Stimulated activated memory B cell treated with anti-CD40 and anti-IgM and Interleukin-4, amounts not matched to agents 10 μg/mL and 1 μg/mL and 100 μg/mL, for 72 hours (primary cell): ENCODE results near the gene COA7.

Source experiments
- ATAC-seq: fragments of 150-1000 bp; cut with Tn5 transposase; 2 replicates; pipeline ENCODE4 v1.10.0; 2021
- H3K27ac Mint-ChIP-seq: one replicate; pipeline ENCODE4 v1.8.0; 2022; ENCODE audit warnings: mild to moderate bottlenecking, mixed read lengths
- H3K27me3 Mint-ChIP-seq: one replicate; pipeline ENCODE4 v1.8.0; 2022; ENCODE audit warnings: mixed read lengths
- H3K36me3 Mint-ChIP-seq: one replicate; pipeline ENCODE4 v1.8.0; 2022; ENCODE audit warnings: mixed read lengths
- H3K4me1 Mint-ChIP-seq: one replicate; pipeline ENCODE4 v1.8.0; 2022; ENCODE audit warnings: mixed read lengths
- H3K4me3 Mint-ChIP-seq: one replicate; pipeline ENCODE4 v1.8.0; 2022; ENCODE audit warnings: mild to moderate bottlenecking, moderate library complexity, mixed read lengths
- H3K9me3 Mint-ChIP-seq: one replicate; pipeline ENCODE4 v1.8.0; 2022; ENCODE audit warnings: mixed read lengths

COA7 gene

DNA sequence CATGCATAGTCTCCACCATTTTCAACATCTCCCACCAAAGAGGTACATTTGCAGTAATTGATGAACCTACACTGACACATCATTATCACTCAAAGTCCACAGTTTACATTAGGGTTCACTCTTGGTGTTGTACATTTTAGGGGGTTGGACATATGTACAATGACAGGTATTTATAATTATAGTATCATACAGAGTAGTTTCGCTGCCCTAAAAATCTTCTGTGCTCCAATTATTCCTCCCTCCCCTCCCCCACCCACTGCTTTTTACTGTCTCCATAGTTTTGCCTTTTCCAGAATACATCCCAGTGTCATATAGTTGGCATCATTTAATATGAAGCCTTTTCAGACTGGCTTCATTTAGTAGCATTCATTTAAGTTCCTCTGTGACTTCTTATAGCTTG, 13.6 kb downstream of the COA7 start:
- H3K4me1 Mint-ChIP-seq, result peaks cover 27% of the 10 kb centered on the region
- no peak overlapping the region for H3K27ac Mint-ChIP-seq
- ATAC-seq, result no peak
- H3K36me3 Mint-ChIP-seq, result peaks cover 46% of the 10 kb centered on the region
- H3K27me3 Mint-ChIP-seq, result no peaks in the 10 kb centered on the region
- H3K9me3 Mint-ChIP-seq, result peaks cover 4% of the 10 kb centered on the region
- H3K4me3 Mint-ChIP-seq, result no peak overlapping the region

DNA sequence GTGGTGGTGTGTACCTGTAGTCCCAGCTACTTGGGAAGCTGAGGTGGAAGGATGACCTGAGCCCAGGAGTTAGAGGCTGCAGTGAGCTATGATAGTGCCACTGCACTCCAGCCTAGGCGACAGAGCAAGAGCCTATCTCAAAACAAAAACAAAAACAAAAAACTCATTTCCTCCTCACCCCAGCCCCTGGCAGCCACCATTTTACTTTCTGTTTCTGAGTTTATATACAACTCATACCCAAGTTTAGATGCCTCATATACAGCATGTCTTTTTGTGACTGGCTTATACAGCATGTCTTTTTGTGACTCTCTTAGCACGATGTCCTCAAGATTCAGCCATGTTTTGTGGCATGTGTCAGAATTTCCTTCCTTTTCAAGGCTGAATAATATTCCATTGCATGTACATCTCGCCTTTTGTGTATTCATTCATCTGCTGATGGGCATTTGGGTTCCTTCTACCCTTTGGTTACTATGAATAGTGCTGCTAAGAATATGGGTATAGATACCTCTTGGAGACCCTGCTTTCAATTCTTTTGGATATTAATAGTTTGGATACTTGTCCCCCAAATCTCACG, 14.7 kb downstream of the COA7 start:
- H3K27me3 Mint-ChIP-seq, result no peaks in the 10 kb centered on the region
- peaks cover 38% of the 10 kb centered on the region for H3K4me1 Mint-ChIP-seq
- ATAC-seq, result no peak
- H3K36me3 Mint-ChIP-seq, result peaks cover 43% of the 10 kb centered on the region
- no peak overlapping the region for H3K27ac Mint-ChIP-seq
- H3K4me3 Mint-ChIP-seq, result no peak overlapping the region
- H3K9me3 Mint-ChIP-seq, result peaks cover 4% of the 10 kb centered on the region

DNA sequence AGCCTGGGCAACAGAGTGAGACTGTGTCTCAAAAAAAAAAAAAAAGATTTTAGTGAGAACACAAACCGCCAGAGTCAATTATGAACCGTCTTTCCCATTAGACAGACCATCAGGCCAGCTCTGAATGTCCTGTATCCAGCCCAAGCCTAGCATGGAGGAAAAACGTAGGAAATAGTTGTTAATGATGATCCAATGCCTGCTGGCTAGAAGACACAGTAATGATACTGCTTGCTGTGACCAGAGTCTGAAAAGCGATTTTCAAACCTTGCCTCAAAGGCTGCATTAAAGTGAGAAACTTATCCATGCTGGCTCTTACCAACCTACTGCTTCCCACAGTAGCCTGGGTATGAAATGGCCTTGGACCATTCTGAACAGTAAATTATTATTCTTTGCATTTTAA, 17.0 kb downstream of the COA7 start:
- Mint-ChIP-seq H3K27me3 (no peaks in the 10 kb centered on the region), H3K27ac (peak overlapping the region; percentile 28), H3K4me3 (no peak overlapping the region), H3K9me3 (no peaks in the 10 kb centered on the region), H3K36me3 (peaks cover 32% of the 10 kb centered on the region), H3K4me1 (peaks cover 36% of the 10 kb centered on the region)
- ATAC-seq, result no peak

DNA sequence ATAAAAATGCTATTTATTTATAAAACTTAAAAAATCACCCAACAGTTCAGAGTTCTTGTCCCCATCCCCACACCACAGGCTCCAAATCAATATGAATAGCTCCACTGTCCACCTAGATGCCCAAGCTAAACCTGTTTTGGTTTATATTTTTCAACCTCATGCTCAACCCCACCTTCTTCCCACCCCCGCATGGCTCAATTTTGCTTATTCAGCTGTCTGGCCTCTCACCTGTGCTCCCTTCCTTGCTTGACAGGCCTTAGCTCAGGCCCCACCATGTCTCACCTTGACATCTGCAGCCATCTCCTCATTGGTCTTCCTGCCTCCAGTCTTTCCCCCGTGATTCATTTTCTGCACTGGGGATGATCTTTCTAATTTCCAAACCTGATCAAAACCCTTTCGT, 17.8 kb downstream of the COA7 start:
- H3K9me3 Mint-ChIP-seq, result no peaks in the 10 kb centered on the region
- peaks cover 28% of the 10 kb centered on the region for H3K4me1 Mint-ChIP-seq
- H3K27me3 Mint-ChIP-seq, result no peaks in the 10 kb centered on the region
- no peak overlapping the region for H3K4me3 Mint-ChIP-seq
- peak overlapping the region; percentile 28 for H3K27ac Mint-ChIP-seq
- ATAC-seq, result no peak
- peaks cover 34% of the 10 kb centered on the region for H3K36me3 Mint-ChIP-seq

DNA sequence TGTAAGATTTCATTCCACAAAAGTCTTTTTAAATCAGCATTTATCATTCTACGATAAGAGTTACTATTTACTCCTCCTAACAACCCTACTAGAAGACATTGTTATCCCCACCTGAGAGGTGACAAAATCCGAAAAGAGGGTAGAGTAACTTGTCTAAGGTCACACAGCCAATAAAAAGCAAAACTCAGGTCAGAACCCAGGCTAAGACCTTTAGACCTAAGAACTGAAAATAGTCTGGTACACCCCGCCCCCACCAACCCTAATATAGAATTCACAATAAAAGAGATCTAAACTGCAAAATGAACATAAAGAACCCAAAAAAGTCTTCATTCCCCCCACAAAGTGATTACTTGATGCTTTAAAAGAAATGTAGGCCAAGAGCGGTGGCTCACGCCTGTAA, 18.6 kb downstream of the COA7 start:
- H3K27ac Mint-ChIP-seq, result no peak overlapping the region
- H3K4me3 Mint-ChIP-seq, result no peak overlapping the region
- H3K36me3 Mint-ChIP-seq, result peaks cover 42% of the 10 kb centered on the region
- no peaks in the 10 kb centered on the region for H3K27me3 Mint-ChIP-seq
- no peak for ATAC-seq
- no peaks in the 10 kb centered on the region for H3K9me3 Mint-ChIP-seq
- H3K4me1 Mint-ChIP-seq, result peaks cover 28% of the 10 kb centered on the region

DNA sequence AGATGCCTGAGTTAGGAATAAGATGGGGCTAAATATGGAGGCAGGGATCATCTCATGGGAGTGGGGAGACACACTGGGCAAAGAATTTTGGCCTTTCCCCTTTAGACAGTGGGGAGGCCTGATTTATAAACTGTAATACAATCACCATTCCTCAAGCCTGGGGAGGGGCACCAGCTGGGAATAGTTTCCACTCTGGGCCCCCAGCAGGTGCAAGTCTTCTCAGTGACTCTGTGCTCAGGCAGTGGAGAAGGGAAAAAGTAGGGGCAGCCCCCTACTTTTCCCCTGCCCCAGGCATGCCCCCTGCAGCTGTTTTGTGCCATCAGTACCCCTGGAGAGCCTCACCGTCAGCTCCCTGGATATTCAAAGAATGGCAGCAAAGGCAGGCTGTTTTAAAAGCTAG, 19.1 kb downstream of the COA7 start:
- peaks cover 40% of the 10 kb centered on the region for H3K36me3 Mint-ChIP-seq
- no peaks in the 10 kb centered on the region for H3K27me3 Mint-ChIP-seq
- no peak overlapping the region for H3K4me3 Mint-ChIP-seq
- H3K9me3 Mint-ChIP-seq, result no peaks in the 10 kb centered on the region
- peaks cover 28% of the 10 kb centered on the region for H3K4me1 Mint-ChIP-seq
- no peak overlapping the region for H3K27ac Mint-ChIP-seq
- no peak for ATAC-seq

DNA sequence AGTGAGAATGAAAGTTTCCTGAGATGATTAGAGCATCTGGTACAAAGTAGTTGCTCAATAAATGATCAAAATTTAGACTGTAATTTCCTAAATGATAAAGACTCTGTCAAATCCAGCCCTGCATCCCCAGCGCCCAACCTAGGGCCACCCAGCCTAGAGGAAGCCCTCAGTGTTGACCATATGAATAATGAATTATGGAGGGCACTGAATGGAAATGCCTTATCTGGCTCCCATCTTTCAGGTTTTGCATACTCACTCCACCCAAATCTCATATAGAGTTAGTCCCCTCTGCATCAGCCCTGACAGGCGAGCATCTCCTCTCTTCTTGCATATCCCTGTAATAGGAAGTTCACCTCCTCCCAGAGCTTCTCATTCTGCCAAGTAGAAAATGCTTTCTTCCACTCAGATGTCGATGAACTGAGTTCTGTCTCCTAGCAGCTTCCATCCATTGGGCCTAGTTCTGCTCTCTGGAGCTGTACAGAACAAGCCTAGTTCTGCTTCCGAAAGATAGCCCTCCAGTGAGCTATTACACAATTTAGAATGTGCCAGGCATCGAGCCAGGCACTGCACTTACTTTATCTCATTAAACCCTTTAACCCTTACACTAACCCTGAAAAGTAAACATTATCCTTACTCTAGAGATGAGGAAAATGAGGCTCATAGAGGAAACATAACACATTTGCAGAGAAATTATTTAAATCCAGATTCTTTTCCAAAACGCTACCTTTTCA, 20.9 kb downstream of the COA7 start:
- no peaks in the 10 kb centered on the region for H3K27me3 Mint-ChIP-seq
- ATAC-seq, result no peak
- H3K36me3 Mint-ChIP-seq, result peaks cover 31% of the 10 kb centered on the region
- H3K4me1 Mint-ChIP-seq, result peaks cover 28% of the 10 kb centered on the region
- no peaks in the 10 kb centered on the region for H3K9me3 Mint-ChIP-seq
- H3K27ac Mint-ChIP-seq, result peak overlapping the region; percentile 15
- no peak overlapping the region for H3K4me3 Mint-ChIP-seq

DNA sequence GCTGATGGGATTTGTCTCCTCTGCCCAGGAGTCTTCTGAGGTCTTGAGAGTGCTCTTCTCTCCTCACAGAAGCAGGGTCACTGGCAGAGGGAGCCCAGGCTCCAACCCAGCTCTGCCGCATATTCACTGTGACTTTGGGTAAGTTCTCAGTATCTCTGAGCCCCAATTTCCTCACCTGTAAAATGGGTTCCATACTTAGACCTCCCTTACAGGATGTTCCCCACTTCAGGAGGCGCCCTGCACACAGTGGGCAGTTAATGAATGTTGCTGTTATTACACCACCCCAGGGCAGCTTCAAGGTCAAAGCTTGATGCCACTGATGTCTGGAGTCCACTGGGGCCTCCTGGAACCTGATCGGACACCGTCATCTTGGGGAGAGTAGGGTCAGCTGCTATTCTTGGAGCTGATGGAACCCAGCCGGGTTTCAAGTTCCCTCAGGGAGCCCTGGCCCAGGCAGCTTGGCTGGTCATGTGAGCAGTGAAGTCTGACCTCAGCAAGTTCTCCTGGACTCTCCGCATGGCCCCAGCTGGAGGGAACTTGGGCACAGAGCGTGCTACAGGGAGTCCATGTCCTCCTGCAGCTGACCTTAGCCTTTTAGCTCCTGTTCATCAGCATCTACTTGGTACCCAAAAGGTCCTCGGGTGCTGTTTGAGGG, 21.8 kb downstream of the COA7 start:
- no peak overlapping the region for H3K27ac Mint-ChIP-seq
- H3K27me3 Mint-ChIP-seq, result no peaks in the 10 kb centered on the region
- no peak for ATAC-seq
- no peak overlapping the region for H3K4me3 Mint-ChIP-seq
- peaks cover 28% of the 10 kb centered on the region for H3K4me1 Mint-ChIP-seq
- no peaks in the 10 kb centered on the region for H3K9me3 Mint-ChIP-seq
- H3K36me3 Mint-ChIP-seq, result peaks cover 31% of the 10 kb centered on the region

DNA sequence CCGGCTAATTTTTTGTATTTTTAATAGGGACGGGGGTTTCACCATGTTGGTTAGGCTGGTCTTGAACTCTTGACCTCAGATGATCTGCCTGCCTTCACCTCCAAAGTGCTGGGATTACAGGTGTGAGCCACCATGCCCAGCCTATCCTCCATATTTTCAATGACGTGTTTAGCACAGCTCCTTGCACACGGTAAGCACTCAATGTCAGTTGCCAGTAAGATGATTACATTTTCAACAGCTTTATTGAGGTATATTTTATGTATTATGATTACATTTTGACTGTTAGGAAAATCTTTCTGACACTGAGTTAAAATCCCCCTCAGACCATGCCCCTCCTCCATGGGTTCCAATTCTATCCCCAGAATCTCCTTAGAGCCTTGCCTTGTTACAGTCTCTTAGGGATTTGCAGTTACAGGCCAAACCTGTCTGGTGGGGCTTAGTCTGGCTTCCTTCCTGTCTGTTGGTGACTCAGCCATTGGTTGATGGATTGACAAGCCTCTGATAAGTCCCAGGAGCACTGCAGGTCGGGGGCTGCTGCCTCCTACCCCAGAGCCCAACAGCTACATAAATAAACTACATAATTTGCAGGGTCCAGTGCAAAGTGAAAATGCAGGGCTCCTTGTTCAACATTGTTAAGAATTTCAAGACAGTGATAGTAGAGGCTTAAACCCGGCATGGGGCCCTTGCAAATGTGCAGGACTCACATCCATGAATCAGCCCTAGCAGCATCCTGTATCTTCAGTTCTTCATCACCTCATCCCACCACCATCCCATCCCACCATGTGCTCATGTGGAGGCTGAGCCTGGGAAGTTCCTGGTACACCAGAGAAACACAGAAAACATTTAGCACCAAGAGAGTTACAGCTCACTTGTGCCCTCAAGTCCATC, 23.4 kb downstream of the COA7 start:
- Mint-ChIP-seq H3K27me3 (no peaks in the 10 kb centered on the region), H3K9me3 (no peaks in the 10 kb centered on the region), H3K36me3 (peaks cover 36% of the 10 kb centered on the region), H3K4me3 (no peak overlapping the region), H3K4me1 (peaks cover 29% of the 10 kb centered on the region), H3K27ac (peak overlapping the region; percentile 51)
- no peak for ATAC-seq

DNA sequence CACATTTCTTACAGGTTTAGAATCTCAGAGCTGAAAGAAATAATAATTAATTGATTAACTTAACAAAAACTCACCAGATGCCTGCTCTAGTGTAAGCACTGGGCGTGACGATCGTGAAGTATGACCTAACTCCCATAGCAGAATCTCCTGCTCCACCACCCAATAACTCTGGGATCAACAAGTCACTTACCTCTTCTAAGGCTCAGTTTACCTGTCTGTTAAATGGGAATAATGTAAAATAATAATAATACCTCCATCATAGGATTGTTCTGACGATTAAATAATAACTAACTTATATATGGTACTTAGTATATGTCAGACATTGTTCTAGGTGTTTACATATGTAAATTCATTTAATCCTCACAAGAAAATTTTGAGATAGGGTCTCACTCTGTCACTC, 24.6 kb downstream of the COA7 start:
- H3K9me3 Mint-ChIP-seq, result no peaks in the 10 kb centered on the region
- no peak overlapping the region for H3K27ac Mint-ChIP-seq
- no peak overlapping the region for H3K4me3 Mint-ChIP-seq
- H3K4me1 Mint-ChIP-seq, result peaks cover 20% of the 10 kb centered on the region
- no peak for ATAC-seq
- H3K36me3 Mint-ChIP-seq, result peaks cover 43% of the 10 kb centered on the region
- H3K27me3 Mint-ChIP-seq, result no peaks in the 10 kb centered on the region

DNA sequence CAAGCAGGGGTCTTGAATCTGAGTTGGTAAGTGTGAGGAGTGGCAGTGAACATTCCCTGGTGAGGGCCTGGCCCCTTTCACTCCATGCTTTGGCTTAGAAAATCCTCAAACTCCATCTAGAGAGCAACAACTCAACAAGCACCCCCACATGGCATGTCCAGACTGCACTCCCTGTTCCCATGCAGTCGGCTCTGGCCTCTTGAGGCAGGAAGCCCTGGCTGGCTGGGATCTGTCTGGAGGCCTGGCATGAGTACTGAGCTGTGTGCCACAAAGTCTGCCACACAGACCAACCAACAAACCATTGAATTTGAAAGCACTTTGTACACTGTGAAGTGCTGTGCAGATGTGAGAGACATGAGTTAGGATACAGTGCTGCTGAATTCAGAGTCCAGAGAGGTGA, 25.2 kb downstream of the COA7 start:
- peaks cover 17% of the 10 kb centered on the region for H3K4me1 Mint-ChIP-seq
- H3K27ac Mint-ChIP-seq, result no peak overlapping the region
- no peak for ATAC-seq
- peaks cover 46% of the 10 kb centered on the region for H3K36me3 Mint-ChIP-seq
- no peak overlapping the region for H3K4me3 Mint-ChIP-seq
- no peaks in the 10 kb centered on the region for H3K27me3 Mint-ChIP-seq
- no peaks in the 10 kb centered on the region for H3K9me3 Mint-ChIP-seq

DNA sequence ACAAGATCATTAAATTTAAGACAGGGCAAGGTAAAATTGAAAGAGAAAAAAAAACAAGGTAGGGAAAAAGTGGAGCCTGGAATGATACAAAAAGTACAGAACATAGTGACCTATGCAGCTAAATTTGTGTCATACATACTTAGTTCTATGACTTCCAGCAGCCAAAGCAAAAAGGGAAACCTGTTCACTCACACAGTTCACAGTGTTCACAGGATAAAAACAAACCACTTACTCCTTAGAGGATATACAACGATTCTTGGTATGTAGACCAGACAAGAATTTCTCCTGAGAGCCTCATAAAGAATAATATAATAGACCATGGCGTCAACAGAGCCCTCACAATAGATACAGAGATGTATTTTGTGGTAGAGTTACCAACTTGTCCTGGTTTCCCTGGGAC, 27.5 kb downstream of the COA7 start:
- Mint-ChIP-seq H3K4me1 (peaks cover 23% of the 10 kb centered on the region), H3K27ac (peak overlapping the region; percentile 61), H3K36me3 (peaks cover 40% of the 10 kb centered on the region), H3K9me3 (no peaks in the 10 kb centered on the region), H3K27me3 (no peaks in the 10 kb centered on the region), H3K4me3 (no peak overlapping the region)
- ATAC-seq, result no peak

DNA sequence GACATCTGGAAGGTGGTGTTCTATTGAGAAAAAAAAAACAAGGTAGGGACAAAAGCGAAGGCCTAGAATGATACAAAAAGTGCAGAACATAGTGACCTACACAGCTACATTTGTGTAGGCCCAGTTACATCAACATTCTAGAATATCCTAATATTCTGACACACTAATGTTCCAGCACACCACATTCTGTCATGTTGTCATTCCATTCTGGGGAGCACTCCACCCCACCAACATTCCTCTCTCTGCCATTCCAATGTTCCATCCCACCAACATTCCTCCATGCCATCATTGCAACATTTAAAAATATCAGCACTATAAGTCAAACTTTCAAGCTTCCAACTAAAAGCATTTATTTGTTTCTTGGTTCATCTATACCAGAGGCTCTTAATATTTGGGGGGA, 28.5 kb downstream of the COA7 start:
- no peaks in the 10 kb centered on the region for H3K9me3 Mint-ChIP-seq
- H3K4me1 Mint-ChIP-seq, result peaks cover 27% of the 10 kb centered on the region
- H3K4me3 Mint-ChIP-seq, result no peak overlapping the region
- peak overlapping the region; percentile 61 for H3K27ac Mint-ChIP-seq
- no peaks in the 10 kb centered on the region for H3K27me3 Mint-ChIP-seq
- H3K36me3 Mint-ChIP-seq, result peaks cover 31% of the 10 kb centered on the region
- ATAC-seq, result no peak

DNA sequence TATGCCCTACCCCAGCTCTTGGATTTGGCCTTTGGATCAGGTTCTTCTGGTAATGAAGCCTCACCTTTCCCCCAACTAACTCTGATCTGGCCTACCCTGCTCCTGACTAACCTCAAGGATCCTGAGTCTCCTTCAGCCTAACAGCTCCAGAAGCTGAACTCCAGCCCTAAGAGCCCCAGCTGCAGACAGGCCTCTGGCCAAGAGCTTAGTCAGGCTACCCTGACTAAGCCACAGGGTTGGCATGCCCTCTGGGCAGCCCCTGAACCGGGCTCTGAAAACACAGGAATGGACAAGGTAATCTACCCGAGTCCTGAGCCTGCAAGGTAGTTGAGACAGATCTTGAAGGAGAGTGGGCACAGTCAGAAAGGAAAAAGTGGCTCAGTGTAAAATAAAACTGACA, 29.4 kb downstream of the COA7 start:
- H3K4me1 Mint-ChIP-seq, result peaks cover 24% of the 10 kb centered on the region
- peaks cover 29% of the 10 kb centered on the region for H3K36me3 Mint-ChIP-seq
- ATAC-seq, result no peak
- H3K27ac Mint-ChIP-seq, result no peak overlapping the region
- no peak overlapping the region for H3K4me3 Mint-ChIP-seq
- H3K27me3 Mint-ChIP-seq, result no peaks in the 10 kb centered on the region
- no peaks in the 10 kb centered on the region for H3K9me3 Mint-ChIP-seq

DNA sequence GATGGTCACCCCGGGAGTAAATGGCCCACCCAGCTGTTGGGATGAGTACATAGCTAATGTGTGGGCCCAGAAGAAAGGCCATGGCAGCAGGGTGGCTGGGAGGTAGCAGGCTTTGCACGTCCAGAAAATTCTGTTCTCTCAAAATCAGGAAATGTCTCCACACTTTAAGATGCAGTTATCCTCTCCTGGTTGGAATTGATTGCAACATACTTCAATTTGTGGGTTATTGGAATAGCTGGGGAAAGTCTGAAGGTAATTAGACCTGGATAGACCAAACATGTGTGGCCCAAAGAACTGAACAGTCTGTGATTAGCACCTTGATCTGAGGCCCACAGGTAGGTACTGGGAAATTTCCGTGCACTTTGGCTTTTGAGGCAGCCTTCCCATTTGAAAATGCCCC, 30.2 kb downstream of the COA7 start:
- peaks cover 35% of the 10 kb centered on the region for H3K36me3 Mint-ChIP-seq
- no peak overlapping the region for H3K27ac Mint-ChIP-seq
- no peak overlapping the region for H3K4me3 Mint-ChIP-seq
- no peaks in the 10 kb centered on the region for H3K9me3 Mint-ChIP-seq
- peaks cover 24% of the 10 kb centered on the region for H3K4me1 Mint-ChIP-seq
- H3K27me3 Mint-ChIP-seq, result no peaks in the 10 kb centered on the region
- ATAC-seq, result no peak
